Activated effector memory CD4-positive, alpha-beta T cell treated with anti-CD3 and anti-CD28 coated beads, Interleukin-2, amount 50 U/mL, for 16 hours (primary cell): Measurements from ENCODE around the gene CCHCR1.
"Not testable (repeated sequence)": the region's sequence is repeated elsewhere in the genome, so short reads cannot be mapped to it uniquely, and the experiment has no call there.

Source experiments
- DNase-seq: peaks from one replicate; pipeline ENCODE4 v3.0.0-alpha.2; 2020

CCHCR1 gene

DNA sequence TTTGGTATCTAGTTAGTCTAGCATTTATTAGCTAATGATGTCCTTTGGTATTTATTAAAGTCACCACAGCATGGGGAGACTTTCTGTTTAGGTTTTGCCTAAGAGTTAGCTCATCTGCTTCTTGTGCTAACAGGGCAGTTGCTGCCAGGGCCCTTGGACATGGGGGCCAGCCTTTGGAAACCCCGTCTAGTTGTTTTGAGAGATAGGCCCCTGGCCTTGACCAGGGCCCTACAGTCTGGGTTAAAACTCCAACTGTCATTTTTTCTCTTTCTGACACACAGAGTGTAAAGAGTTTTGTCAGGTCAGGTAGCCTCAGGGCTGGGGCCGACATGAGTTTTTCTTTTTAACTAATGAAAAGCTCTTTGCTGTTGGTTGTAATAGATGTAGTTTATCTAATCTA is 25.7 kb upstream of the CCHCR1 start:
- DNase-seq: not testable (repeated sequence)

- peak; percentile 85 for DNase-seq
Observed at GRCh38 chr6:31180500-31180899, 22.9 kb upstream of the CCHCR1 start.

DNA sequence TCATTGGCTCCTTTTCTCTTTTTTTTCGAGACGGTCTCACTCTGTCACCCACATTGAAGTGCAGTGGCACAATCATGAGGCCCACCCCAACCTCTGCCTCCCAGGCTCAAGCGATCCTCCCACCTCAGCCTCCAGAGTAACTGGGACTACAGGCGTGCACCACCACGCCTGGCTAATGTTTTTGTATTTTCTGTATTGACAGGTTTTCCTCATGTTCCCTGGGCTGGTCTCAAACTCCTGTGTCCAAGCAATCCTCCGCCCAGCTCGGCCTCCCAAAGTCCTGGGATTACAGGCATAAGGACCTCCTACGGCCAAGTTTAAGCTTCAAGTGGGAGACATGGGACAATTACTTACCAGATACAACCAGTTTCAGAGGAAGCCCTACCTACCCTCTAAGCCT is 22.3 kb upstream of the CCHCR1 start:
- DNase-seq: no peak

DNA sequence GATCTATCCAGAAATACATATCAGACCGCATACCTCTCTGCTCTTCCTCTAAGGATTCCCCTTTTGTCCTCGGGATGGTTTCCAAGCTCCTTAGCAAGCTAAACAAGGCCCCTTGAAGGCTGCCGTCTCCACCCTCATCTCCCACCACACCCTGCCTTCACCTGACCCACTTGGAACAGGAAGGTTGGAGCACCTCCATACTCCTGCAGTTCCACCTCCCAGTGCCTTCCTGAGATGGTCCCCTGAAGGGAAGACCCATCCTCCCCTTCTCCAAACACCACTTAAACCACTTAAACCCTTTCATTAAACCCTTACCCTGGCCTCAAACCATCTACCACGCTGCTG is 21.4 kb upstream of the CCHCR1 start:
- no peak for DNase-seq

GRCh38 chr6:31178143-31179041 is 20.8 kb upstream of the CCHCR1 start:
- DNase-seq: no peak

- no peak for DNase-seq
Observed at GRCh38 chr6:31175971-31176370, 18.4 kb upstream of the CCHCR1 start.

GRCh38 chr6:31174378-31174777 is 16.8 kb upstream of the CCHCR1 start:
- DNase-seq: no peak

DNA sequence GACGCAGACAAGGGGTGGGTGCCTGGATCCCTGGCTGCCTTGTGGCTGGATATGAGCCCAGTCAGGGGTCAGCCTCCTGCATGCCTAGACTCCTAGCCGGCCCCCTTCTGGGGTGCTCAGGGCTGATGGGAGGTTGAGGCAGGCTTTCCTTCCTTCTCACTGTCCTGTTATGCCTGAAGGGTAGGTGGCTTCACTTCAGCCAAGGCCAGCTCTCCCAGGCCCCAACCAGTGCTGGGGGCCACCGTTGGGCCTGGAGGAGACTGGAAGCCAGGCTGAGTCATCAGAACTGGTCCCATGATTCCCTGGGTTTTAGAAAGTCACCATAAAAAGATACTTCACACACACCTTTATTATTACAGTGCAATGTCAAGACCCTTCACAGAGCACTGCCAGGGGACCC is 15.8 kb upstream of the CCHCR1 start:
- DNase-seq: no peak

GRCh38 chr6:31172973-31173384 is 15.4 kb upstream of the CCHCR1 start:
- no peak for DNase-seq

DNA sequence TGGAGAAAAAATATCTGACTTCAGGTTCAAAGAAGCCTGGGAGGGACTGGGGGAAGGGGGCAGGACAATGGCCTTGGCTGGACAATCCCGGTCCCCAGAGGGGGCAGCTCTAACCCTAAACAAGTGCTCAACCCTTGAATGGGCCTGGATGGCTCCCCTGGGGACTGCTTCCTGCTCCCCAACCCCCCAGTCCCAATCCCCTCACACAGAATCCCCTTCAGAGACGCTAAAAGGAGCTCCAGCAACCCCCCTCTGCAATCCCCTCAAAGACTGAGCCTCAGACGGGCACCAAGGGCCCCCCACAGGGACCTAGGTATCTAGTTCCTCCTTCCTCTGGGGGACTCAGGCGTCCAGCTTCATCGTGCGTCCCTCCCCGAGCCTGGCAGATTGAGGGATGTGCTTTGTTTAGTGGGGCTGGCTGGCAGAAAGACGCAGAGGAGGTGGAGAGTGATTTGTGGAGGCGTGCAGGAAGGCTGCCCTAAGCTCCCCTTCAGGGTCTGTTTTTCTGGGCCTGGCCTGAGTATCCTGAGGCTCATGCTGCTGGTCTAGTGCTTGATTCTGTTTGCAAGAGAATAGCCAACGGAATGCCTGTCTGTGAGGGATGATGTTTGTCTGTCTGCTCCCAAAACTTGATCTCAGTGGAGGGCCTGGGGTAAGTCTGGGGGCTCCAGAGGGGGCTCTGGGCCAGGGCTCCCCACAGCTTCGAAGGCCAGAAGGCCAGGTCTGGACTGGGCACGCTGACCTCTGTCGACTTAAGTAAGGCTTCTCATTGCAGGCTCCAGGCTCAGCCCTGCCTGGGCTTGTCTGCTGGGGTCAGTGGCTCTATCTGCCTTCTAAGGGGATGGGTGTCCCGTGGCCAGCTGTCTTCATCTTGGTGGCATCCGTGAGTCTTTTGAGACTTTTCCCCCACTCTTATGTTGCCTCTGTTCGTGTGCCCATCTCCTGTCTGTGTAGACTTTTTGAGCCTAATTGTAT is 14.6 kb upstream of the CCHCR1 start:
- no peak for DNase-seq

GRCh38 chr6:31170987-31171671 is 13.5 kb upstream of the CCHCR1 start:
- no peak for DNase-seq

DNA sequence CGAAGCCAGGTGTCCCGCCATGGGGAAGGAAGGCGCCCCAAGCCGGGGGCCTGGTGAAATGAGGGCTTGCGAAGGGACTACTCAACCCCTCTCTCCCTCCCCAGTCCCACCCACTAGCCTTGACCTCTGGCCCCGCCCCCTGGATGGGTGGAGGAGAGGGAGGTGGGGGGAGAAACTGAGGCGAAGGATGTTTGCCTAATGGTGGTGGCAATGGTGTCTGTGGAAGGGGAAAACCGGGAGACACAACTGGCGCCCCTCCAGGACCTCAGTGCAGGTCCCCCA is 12.9 kb upstream of the CCHCR1 start, which contains the start of gene POU5F1:
POU5F1 (minus strand) TSS at position 83 of the 282 bp plus-strand sequence; CDS start at position 21, 62 bp downstream.
- DNase-seq: no peak

GRCh38 chr6:31169858-31170599 is 12.4 kb upstream of the CCHCR1 start:
- DNase-seq: not testable (repeated sequence)

- no peak for DNase-seq
Observed at GRCh38 chr6:31169123-31169857, 11.7 kb upstream of the CCHCR1 start.

GRCh38 chr6:31168606-31169005 is 11.0 kb upstream of the CCHCR1 start:
- DNase-seq: no peak

GRCh38 chr6:31165986-31166385 is 8.4 kb upstream of the CCHCR1 start:
- DNase-seq: no peak

DNA sequence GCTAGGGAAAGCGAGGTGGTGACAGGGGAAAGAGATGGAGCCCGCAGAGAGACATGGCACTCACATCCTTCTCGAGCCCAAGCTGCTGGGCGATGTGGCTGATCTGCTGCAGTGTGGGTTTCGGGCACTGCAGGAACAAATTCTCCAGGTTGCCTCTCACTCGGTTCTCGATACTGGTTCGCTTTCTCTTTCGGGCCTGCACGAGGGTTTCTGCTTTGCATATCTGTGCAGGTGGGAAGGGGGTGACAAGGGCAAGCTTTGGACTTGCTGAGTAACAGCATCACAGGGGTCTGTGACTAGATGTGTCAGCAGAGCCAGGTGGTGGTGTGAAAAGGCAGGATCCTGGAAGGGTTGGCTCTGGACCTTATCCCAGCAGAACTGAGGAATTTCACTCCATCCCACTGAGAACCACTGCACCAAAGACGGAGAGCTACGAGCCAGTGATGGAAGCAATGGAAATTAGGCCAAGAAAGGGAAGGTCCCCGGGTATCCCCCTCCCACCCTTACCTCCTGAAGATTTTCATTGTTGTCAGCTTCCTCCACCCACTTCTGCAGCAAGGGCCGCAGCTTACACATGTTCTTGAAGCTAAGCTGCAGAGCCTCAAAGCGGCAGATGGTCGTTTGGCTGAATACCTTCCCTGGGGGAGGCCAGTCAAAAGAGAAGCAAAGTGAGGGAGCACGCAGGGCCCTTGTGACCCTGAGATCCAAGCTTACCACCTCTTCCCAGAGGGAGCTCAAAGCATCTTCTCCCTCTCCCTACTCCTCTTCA is 7.6 kb upstream of the CCHCR1 start:
- not testable (repeated sequence) for DNase-seq

- DNase-seq: not testable (repeated sequence)
Observed at GRCh38 chr6:31164475-31165063, 7.0 kb upstream of the CCHCR1 start.

- no peak for DNase-seq
Observed at GRCh38 chr6:31163922-31164321, 6.3 kb upstream of the CCHCR1 start.

GRCh38 chr6:31162463-31163165 is 5.0 kb upstream of the CCHCR1 start:
- no peak for DNase-seq
